ENCODE measurements around the gene PRKG1.

Gene PRKG1

GRCh38 chr10:51074238-51075028 lies at the start of gene PRKG1:
PRKG1 (plus strand) TSS chr10:51074487.
- no peak for DNase-seq

- DNase-seq = no peak
Observed at GRCh38 chr10:51028420-51028819, 45.9 kb upstream of the PRKG1 start.

GRCh38 chr10:51029172-51029641 lies 45.1 kb upstream of the PRKG1 start:
- DNase-seq = no peak

DNA sequence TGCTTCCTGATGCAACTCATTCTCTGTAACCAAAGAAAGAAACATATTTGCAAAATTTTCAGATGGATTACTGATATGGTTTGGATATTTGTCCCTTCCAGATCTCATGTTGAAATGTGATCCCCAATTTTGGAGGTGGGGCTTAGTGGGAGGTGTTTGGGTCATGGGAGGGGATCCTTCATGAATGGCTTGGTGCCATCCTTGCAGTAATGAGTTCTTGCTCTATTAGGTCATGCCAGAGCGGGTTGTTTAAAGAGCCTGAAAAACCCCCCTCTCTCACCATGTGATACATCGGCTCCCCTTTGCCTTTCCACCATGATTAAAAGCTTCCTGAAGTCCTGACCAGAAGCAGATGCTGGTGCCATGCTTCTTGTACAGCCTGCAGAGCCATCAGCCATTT lies 43.8 kb upstream of the PRKG1 start:
- DNase-seq = no peak

DNA sequence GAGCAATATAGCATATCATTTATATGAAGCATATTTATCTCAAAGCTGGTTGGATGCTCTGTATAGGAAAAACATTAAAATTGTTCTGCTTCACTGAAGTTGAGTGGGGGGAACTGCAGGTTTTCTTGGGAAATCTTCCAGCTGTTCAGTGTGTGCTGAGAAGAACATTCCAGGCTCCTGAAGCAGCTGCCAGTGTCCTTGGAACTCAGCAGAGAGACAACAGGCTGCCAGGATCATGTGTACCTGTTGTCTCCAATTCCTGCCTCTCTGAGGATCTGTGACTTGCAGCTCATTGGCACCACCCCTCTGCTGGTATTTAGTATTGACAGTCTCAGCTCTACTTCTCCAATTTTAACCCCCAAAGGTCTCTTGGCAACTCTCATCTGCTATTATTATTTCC lies 42.3 kb upstream of the PRKG1 start:
- DNase-seq = no peak

DNA sequence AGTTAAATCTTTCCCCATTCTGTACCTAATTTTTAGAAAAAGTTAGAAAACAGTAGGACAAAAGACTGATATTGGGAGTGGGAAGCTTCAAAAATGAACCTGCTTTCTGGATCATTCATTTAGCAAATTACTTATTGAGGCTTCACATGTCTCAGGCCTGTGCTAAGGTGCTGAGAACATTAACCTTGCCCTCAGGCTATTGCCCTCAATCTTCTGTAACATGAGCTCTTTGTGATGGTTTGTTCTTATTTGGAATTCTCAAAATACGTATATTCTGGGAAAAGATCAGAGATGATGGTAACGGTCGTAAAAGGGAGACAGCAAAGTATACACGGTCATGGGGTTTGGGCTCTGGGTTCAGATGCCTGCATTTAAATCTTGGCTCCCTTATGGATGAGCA lies 39.5 kb upstream of the PRKG1 start:
- DNase-seq = no peak

GRCh38 chr10:51035344-51035743 lies 38.9 kb upstream of the PRKG1 start:
- no peak for DNase-seq

DNA sequence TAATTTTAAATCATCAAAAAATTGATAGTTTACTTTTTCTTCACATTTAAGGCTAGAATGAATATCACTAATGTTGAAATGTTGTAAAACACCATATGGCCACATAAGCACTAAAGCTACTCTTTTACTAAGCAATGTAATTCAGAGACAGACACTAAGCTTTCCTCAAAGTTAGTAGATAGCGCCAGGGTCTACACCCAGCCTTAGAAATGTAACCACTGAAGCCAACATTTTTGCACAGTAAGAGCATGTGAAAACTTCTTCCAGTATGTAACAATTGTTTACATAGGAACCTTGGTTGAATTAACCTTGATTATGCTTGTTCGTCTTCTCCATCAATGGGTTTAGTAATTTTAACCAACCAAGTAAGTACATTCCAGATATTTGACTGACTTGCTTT lies 28.4 kb upstream of the PRKG1 start:
- DNase-seq = no peak

GRCh38 chr10:51046654-51047053 lies 27.6 kb upstream of the PRKG1 start:
- DNase-seq = no peak

- no peak for DNase-seq
Observed at GRCh38 chr10:51047857-51048256, 26.4 kb upstream of the PRKG1 start.

- DNase-seq = no peak
Observed at GRCh38 chr10:51048792-51049191, 25.5 kb upstream of the PRKG1 start.

DNA sequence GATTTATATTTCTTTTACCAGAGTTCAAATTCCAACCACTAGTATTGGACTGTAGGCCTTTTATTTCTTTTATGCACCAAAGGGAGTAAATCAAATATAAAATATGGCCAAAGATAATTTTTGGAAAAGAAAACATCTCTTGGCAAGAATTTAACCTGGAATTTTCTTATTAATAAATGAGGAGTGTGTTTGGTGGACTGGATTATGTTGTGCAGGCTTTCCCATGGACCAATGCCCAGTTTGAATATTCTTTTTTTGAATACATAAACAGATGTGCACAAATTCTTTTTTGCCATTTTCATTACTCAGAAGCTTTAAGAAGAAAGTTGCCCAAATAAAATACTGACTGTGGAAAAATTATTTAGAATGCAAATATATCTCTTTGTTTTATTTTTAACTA lies 22.1 kb upstream of the PRKG1 start:
- DNase-seq = no peak

- no peak for DNase-seq
Observed at GRCh38 chr10:51057925-51058324, 16.4 kb upstream of the PRKG1 start.

DNA sequence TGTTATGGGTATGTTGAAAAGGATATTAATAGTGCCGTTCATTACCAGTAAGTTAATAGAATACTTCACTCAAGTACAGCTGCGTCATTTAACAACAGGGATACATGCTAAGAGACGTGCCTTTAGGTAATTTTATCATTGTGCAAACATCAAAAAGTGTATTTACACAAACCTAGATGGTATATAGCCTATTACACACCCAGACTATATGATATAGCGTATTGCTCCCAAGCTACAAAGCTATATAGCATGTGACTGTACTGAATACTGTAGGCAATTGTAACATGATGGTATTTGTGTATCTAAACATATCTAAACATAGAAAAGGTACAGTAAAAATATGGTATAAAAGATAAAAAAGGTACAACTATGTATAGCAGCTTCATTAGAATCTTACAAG lies 11.1 kb upstream of the PRKG1 start:
- no peak for DNase-seq

DNA sequence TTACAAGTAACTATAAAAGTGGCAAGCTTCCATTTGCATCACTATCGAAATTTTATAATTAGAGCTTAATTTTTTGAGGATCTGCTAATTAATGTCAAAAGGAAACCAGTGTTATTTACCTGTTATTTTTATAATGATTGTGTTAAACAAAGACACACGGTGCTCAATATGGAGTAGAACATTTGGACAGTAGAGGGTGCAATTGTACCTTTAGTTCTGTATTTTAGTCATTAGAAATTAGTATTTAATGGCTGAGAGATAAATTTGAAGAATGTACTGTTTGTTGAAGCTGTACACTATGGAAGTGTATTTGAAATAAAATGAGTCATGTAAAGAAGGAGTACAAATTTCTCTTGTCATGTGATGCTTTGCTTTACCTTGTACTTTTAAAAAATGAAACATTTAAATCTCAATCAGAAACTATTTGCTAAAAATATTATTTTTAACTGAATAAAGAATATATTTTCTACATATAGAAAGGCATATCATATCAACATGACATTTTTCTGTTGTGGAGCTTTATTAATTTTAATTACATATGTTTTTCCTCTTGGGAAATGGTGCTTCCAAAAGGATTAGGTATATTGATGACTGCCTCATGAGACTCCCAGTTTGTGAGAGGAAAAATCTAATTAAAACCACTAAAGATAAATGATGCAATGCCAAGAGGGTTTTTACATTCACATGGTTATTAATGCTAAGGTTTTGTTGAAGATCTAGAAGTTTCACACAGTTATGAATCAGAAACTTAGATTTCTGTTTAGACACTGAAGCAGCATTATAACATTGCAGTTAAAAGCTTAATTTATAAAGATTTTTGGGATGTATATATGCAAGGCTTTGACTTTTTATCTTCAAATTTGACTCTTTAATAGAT lies 10.4 kb upstream of the PRKG1 start:
- DNase-seq = no peak

- no peak for DNase-seq
Observed at GRCh38 chr10:51066231-51066630, 8.1 kb upstream of the PRKG1 start.

DNA sequence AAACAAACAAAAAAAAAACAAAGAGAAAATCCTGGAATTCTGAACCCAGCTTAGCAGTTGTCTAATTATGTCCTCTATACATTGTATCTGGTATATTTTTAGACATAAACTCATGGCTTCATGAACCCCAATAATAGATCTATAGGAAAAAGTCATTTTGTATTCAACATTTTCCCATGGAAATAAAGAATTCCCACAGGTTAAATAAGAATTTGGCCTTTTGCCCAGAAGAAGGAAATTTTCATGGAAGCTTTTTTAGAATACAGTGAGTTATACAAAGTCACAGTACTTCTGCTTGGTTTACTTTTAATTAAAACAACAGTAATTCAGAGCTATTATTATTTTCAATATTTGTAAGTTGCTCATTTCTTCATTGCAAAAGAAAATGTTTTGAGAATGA lies 2.1 kb upstream of the PRKG1 start:
- no peak for DNase-seq

- no peak for DNase-seq
Observed at GRCh38 chr10:51072921-51073434, 1.3 kb upstream of the PRKG1 start.

- DNase-seq = no peak
Observed at GRCh38 chr10:51073453-51074237, 642 bp upstream of the PRKG1 start.

GRCh38 chr10:51075043-51075872 lies 971 bp downstream of the PRKG1 start:
- DNase-seq = no peak

DNA sequence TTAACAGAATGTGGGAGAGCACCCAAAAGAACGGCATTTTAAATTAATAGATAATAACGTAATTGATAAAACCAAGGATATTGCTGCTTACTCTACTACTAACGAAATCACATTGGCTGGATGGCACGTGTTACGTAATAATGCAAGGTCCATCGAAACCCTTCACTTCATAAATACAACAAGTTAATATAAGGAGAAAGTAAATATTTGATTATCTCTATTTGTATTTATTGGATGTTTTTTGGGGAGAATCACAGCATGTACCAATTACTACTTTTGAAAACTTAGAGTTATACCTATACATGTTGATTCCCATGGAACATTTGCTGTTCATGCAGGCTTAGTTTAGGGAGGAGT lies 1.6 kb downstream of the PRKG1 start:
- DNase-seq = no peak

DNA sequence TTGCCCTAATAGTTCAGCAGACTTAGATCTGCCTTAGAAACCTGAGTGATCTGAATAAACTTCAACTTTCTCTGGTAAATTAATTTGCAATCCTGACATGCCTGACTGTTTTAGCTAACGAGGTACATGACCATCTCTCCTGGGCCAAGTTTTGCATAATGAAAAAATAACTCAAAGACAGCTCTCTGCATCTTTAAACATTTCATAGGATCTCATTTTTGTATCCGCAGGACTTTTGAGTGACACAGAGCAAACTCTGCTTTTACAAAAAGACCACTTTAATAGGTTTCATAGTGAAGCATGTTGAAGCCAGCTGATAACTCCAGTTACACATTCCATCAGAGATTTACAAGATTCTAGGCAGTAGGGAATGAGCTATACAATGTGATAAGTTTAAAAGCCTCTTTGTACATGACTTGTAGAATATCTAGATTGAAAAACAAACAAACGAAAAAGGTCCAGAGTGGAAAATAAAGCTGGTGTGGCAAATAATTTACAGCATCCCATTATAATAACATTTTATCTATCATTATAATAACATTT lies 2.1 kb downstream of the PRKG1 start:
- DNase-seq = no peak
